Mammary epithelial cell (primary cell): Measurements from ENCODE around the gene LCN10.

ENCODE experiments used
- EZH2 ChIP-seq: IDR thresholded peaks from 2 replicates; pipeline ENCODE4 v1.6.1; 2012; ENCODE audit warnings: low read length, inconsistent platforms, borderline replicate concordance
- TF ChIP-seq, protein P1 (sequence below), 2 donors: IDR thresholded peaks in 1 of 2; conservative IDR thresholded peaks in 1 of 2; 2 replicates each; pipeline ENCODE4 v1.5.1; 2011 to 2012; ENCODE audit warnings: inconsistent platforms in 2 of 2, low read length in 2 of 2, mild to moderate bottlenecking in 2 of 2, control low read depth in 1 of 2, low read depth in 1 of 2; ENCODE audit not compliant: insufficient read depth in 1 of 2; ENCODE audit errors: extremely low read depth in 1 of 2

DNA sequence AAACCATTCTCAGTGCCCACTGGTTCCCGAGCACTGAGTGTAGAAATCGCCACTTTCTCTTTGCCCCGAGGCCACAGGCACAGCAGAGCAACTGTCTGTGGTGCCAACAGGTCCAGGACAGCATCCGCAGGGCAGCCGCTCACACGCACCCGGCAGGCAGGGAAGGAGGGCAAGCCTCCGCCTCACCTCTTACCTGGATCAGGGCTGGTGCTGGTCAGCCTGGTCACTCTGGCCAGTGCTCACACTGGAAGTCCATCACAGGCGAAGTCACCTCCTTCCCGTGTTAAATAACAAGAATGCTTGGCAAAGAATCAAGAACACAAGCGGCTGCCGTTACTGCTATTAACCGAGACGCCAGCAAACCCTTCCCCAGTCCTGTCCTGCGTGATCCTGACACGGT lies 16.6 kb downstream of the LCN10 start:
- TF ChIP-seq, protein P1, sequence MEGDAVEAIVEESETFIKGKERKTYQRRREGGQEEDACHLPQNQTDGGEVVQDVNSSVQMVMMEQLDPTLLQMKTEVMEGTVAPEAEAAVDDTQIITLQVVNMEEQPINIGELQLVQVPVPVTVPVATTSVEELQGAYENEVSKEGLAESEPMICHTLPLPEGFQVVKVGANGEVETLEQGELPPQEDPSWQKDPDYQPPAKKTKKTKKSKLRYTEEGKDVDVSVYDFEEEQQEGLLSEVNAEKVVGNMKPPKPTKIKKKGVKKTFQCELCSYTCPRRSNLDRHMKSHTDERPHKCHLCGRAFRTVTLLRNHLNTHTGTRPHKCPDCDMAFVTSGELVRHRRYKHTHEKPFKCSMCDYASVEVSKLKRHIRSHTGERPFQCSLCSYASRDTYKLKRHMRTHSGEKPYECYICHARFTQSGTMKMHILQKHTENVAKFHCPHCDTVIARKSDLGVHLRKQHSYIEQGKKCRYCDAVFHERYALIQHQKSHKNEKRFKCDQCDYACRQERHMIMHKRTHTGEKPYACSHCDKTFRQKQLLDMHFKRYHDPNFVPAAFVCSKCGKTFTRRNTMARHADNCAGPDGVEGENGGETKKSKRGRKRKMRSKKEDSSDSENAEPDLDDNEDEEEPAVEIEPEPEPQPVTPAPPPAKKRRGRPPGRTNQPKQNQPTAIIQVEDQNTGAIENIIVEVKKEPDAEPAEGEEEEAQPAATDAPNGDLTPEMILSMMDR (conservative IDR thresholded peaks at IDR 0.05 in 1 of 2, IDR thresholded peaks at IDR 0.05 in 1 of 2; ENCODE audit: extremely low read depth in 1 of 2, insufficient read depth in 1 of 2, low read depth in 1 of 2, low read length in 2 of 2) = no peak
- TF ChIP-seq EZH2 = no peak
